Measurements from ENCODE around the gene COPZ2.
"Not testable (repeated sequence)": the region's sequence is repeated elsewhere in the genome, so short reads cannot be mapped to it uniquely, and the experiment has no call there.

Gene COPZ2

GRCh38 chr17:48037036-48037837 lies at the start of gene COPZ2:
TSS of gene COPZ2 (minus strand) at chr17:48037797. CDS start at chr17:48037777, 20 bp downstream.
- no peak for DNase-seq

GRCh38 chr17:48084932-48085331 lies 47.3 kb upstream of the COPZ2 start:
- no peak for DNase-seq

- DNase-seq: no peak
Measured at GRCh38 chr17:48081858-48082257, 44.3 kb upstream of the COPZ2 start.

- DNase-seq: not testable (repeated sequence)
Measured at GRCh38 chr17:48077152-48077551, 39.6 kb upstream of the COPZ2 start.

- DNase-seq: peak; percentile 88
Measured at GRCh38 chr17:48074322-48075081, 36.9 kb upstream of the COPZ2 start.

GRCh38 chr17:48073566-48074094 lies 36.0 kb upstream of the COPZ2 start:
- not testable (repeated sequence) for DNase-seq

GRCh38 chr17:48072811-48073210 lies 35.2 kb upstream of the COPZ2 start:
- not testable (repeated sequence) for DNase-seq

- no peak for DNase-seq
Measured at GRCh38 chr17:48071654-48072053, 34.1 kb upstream of the COPZ2 start.

GRCh38 chr17:48070195-48070594 lies 32.6 kb upstream of the COPZ2 start:
- DNase-seq: no peak

GRCh38 chr17:48068491-48068961 lies 30.9 kb upstream of the COPZ2 start:
- DNase-seq: no peak

- DNase-seq: not testable (repeated sequence)
Measured at GRCh38 chr17:48067808-48068207, 30.2 kb upstream of the COPZ2 start.

- no peak for DNase-seq
Measured at GRCh38 chr17:48067245-48067644, 29.6 kb upstream of the COPZ2 start.

- DNase-seq: no peak
Measured at GRCh38 chr17:48066656-48067055, 29.1 kb upstream of the COPZ2 start.

GRCh38 chr17:48066192-48066591 lies 28.6 kb upstream of the COPZ2 start:
- DNase-seq: no peak

- DNase-seq: no peak
Measured at GRCh38 chr17:48064638-48065037, 27.0 kb upstream of the COPZ2 start.

GRCh38 chr17:48062273-48062672 lies 24.7 kb upstream of the COPZ2 start:
- no peak for DNase-seq

- DNase-seq: no peak
Measured at GRCh38 chr17:48060249-48060648, 22.7 kb upstream of the COPZ2 start.

- DNase-seq: no peak
Measured at GRCh38 chr17:48059125-48059668, 21.6 kb upstream of the COPZ2 start.

GRCh38 chr17:48058393-48059124 lies 21.0 kb upstream of the COPZ2 start:
- no peak for DNase-seq

- DNase-seq: no peak
Measured at GRCh38 chr17:48057626-48058025, 20.0 kb upstream of the COPZ2 start.

- no peak for DNase-seq
Measured at GRCh38 chr17:48056879-48057278, 19.3 kb upstream of the COPZ2 start.

GRCh38 chr17:48056246-48056745 lies 18.7 kb upstream of the COPZ2 start:
- no peak for DNase-seq
